Left lung (tissue), 10 donors: ENCODE data around the gene ADPRHL1. TPM values are rescaled to one million over a fixed set of nuclear protein-coding genes. Genes with fewer than 3 reads are reported as not detected.

ENCODE experiments used
- ATAC-seq: fragments of 200-7000 bp; cut with Tn5 transposase; one replicate; pipeline ENCODE4 v1.9.1; 2020; ENCODE audit warnings: moderate library complexity
- DNase-seq, 4 donors: peaks; one replicate each; pipeline ENCODE4 v3.0.0-alpha.2; 2013 to 2020
- H3K27ac ChIP-seq, 2 donors: fragments of 200-600 bp; sonication (generic) in 1 of 2; one replicate each; pipeline versions ENCODE4 v1.5.0 to v1.8.0; 2020 to 2021
- H3K27me3 ChIP-seq, 2 donors: fragments of 200-600 bp; sonication (generic) in 1 of 2; one replicate each; pipeline versions ENCODE4 v1.5.0 to v1.8.0; 2020 to 2021
- H3K36me3 ChIP-seq, 2 donors: fragments of 200-600 bp; sonication (generic) in 1 of 2; one replicate each; pipeline versions ENCODE4 v1.5.0 to v1.8.0; 2020 to 2021
- H3K4me1 ChIP-seq, 2 donors: fragments of 200-600 bp; one replicate each; pipeline ENCODE4 v1.8.0; 2021
- H3K4me3 ChIP-seq, 2 donors: fragments of 200-600 bp; sonication (generic) in 1 of 2; one replicate each; pipeline versions ENCODE4 v1.5.0 to v1.8.0; 2020 to 2021; ENCODE audit warnings: mild to moderate bottlenecking in 1 of 2
- H3K9me3 ChIP-seq, 2 donors: fragments of 200-600 bp; sonication (generic) in 1 of 2; one replicate each; pipeline versions ENCODE4 v1.5.0 to v1.8.0; 2020 to 2021
- CTCF ChIP-seq, 2 donors: fragments of 200-600 bp; sonication (generic) in 1 of 2; IDR thresholded peaks; one replicate each; pipeline versions ENCODE4 v1.5.0 to v1.8.0; 2021; ENCODE audit warnings: antibody characterized with exemption in 2 of 2
- intact Hi-C, 2 donors: fragments of 100-400 bp; cut with DNase I; formaldehyde crosslinking; loops; one replicate each; pipeline versions ENCODE4 v1.11.2 to v1.14.2; 2022
- polyA plus RNA-seq, 6 donors: library from polyadenylated mRNA; unstranded; fragments of 120-200 nt; gene quantifications; one replicate each; pipeline ENCODE4 v1.2.1, GENCODE V29; 2013; ENCODE audit not compliant: insufficient read length in 6 of 6
- total RNA-seq, 2 donors: library from RNA; stranded (reverse); fragmentation: NEBNext Ultra II Directional; extraction: Animal tissue kit (Norgen Biotek cat#: 25700); gene quantifications; one replicate each; pipeline ENCODE4 v1.2.1, GENCODE V29; 2021
- donor health status: DM: no; HTN: yes; CAD: no.
- donor health status: DM: no; HTN: no; CAD: no.

ADPRHL1 gene
- total and polyA plus RNA-seq, 8 donors: 0.66 to 2.3 (median 1.5) TPM

GRCh38 chr13:113488283-113488682 lies 35.0 kb upstream of the ADPRHL1 start:
- Histone ChIP-seq H3K27me3 (no peaks in the 10 kb centered on the region), H3K27ac (no peak overlapping the region), H3K4me1 (peaks cover 19 to 43% of the 10 kb centered on the region in 2 donors), H3K4me3 (no peak overlapping the region), H3K9me3 (no peaks in the 10 kb centered on the region), H3K36me3 (peaks cover 0 to 6% of the 10 kb centered on the region in 2 donors)
- DNase-seq (no peak), ATAC-seq (no peak)
- intact Hi-C loops: no loop called here
- no peak for TF ChIP-seq CTCF (IDR thresholded peaks at IDR 0.05)

DNA sequence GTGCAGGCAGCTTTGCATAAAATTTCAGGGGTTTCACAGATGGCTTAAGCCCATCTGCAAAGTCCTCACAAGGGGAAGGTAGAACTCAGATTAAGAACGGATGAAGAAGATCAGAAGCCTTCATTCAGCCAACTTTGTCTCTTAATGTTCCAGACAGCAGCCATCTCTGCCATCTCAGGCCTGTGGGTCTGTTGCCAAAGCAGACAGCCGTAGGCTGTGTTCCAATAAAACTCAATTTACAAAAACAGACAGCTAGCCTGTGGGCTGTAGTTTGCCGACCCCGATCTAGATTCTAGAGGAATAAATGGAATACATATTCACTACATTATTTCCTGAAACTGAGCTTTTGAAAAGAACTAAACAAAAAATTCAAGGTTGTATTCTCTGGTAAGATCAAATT lies 33.4 kb upstream of the ADPRHL1 start:
- DNase-seq: no peak
- no peak overlapping the region for H3K27ac ChIP-seq

GRCh38 chr13:113485545-113485944 lies 32.3 kb upstream of the ADPRHL1 start:
- Histone ChIP-seq H3K27me3 (no peaks in the 10 kb centered on the region), H3K36me3 (peaks cover 0 to 10% of the 10 kb centered on the region in 2 donors), H3K4me1 (peaks cover 4 to 24% of the 10 kb centered on the region in 2 donors), H3K9me3 (no peaks in the 10 kb centered on the region), H3K27ac (no peak overlapping the region), H3K4me3 (no peak overlapping the region)
- intact Hi-C loops: no loop called here
- TF ChIP-seq CTCF (IDR thresholded peaks at IDR 0.05): no peak
- no peak for DNase-seq
- ATAC-seq: no peak

More for the DNA sequence above, 33.4 kb upstream of the ADPRHL1 start:
- Histone ChIP-seq H3K27me3 (no peaks in the 10 kb centered on the region), H3K4me1 (peaks cover 5 to 28% of the 10 kb centered on the region in 2 donors), H3K4me3 (no peak overlapping the region), H3K36me3 (peaks cover 0 to 10% of the 10 kb centered on the region in 2 donors), H3K9me3 (no peaks in the 10 kb centered on the region)
- ATAC-seq: no peak
- intact Hi-C loops: no loop called here
- TF ChIP-seq CTCF (IDR thresholded peaks at IDR 0.05): no peak

DNA sequence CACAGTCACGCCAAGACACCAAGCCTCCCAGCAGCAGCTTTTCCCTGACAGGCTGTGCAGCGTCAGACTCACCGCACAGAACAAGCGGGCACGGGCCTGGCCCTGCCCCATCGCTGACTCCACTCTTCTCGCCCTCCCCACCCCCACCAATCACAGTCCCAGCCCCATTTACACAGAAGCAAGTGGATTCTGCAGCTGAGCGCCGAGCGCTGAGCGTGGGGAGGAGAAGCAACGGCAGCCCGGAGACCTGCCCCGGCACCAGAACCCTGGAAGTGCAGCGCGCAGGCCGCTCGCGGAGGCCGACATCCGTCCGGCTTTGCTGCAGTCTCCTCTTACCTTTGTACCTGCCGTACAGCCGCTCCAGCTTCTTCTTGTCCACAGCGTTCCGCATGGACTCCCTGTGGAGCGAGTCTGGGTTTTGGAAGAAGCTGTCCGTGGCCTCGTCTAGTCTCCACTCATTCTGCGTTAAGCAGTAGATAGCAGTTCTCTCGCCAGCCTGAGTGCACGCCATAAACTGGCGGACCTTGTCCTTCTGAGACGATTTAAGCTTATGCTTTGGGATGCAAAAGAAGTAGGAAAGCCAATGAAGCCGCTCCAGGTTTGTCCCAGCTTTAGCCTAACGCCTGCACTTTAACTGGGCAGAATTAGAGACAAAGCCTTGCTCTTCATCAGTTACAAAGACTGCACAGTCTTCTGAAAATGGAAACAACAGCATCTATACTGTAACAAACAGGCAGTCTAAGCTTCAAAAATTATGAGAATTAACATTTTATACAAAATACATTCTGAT lies 30.4 kb upstream of the ADPRHL1 start:
- Histone ChIP-seq H3K36me3 (peaks cover 0 to 24% of the 10 kb centered on the region in 2 donors), H3K9me3 (no peaks in the 10 kb centered on the region), H3K4me1 (peaks cover 4 to 9% of the 10 kb centered on the region in 2 donors), H3K4me3 (no peak overlapping the region), H3K27me3 (no peaks in the 10 kb centered on the region), H3K27ac (no peak overlapping the region)
- no peak for TF ChIP-seq CTCF (IDR thresholded peaks at IDR 0.05)
- intact Hi-C loops: no loop called here
- ATAC-seq: no peak
- DNase-seq: no peak

DNA sequence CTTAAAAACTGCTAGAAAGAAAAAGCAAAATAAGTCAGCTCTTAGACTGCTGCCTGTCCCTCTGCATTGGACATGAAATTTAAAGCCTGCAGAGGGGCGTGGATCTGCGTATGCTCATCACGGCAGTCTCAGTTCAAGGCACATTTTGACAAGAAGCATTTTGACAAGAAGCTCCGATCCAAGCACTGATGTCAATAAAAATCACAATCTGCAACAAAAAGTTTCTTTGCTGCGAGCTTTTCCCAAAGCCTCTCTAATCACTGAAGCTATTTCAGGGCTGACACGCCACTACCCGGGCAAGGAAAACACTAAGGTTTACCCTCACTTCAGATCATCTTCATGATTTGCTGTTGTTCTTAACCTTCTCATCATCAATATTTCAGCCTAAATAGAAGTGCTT lies 29.8 kb upstream of the ADPRHL1 start:
- no peak overlapping the region for H3K4me3 ChIP-seq
- ATAC-seq (no peak), DNase-seq (no peak)
- H3K27me3 ChIP-seq: no peaks in the 10 kb centered on the region
- H3K9me3 ChIP-seq: no peaks in the 10 kb centered on the region
- peaks cover 0 to 29% of the 10 kb centered on the region in 2 donors for H3K36me3 ChIP-seq
- intact Hi-C loops: no loop called here
- peaks cover 0 to 3% of the 10 kb centered on the region in 2 donors for H3K4me1 ChIP-seq
- no peak overlapping the region for H3K27ac ChIP-seq
- no peak for TF ChIP-seq CTCF (IDR thresholded peaks at IDR 0.05)
